ENCODE data around the gene MIB1.

The MIB1 gene

DNA sequence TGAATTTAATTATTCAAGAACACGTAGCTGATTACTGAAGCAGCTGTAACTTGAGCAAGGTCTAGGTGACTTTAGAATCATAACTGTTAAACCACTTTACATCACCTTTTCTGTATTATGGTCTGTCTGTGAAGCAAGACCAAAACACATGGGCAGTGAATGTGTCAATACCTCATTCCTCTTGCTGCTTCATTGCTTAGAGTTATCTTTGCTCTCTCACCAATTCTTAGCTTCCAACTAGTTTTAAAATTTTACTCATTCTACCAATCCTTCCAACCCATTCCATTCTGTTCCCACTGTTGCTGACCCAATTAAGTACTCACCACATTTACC is 80.2 kb downstream of the MIB1 start:
- DNase-seq = no peak

DNA sequence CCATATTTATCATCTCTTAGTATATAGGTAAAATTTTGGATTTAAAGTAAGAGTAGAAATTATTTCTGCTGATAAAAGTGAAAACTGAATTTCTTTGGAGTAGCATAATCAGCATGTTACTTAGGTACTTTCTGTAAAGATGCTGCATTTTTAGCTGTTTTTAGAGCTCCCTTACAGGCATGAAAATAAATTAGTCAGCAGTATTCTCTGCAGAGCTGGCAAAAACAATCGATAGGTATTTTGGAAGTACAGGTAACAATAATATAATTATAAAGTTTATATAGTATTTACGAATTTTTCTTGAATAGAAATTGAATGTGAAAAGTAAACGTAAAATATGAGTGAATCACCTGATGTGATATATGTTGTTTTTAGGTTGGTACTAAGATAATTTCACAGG is 83.3 kb downstream of the MIB1 start:
- DNase-seq = no peak

- no peak for DNase-seq
Measured at GRCh38 chr18:21826196-21826595, 85.6 kb downstream of the MIB1 start.

DNA sequence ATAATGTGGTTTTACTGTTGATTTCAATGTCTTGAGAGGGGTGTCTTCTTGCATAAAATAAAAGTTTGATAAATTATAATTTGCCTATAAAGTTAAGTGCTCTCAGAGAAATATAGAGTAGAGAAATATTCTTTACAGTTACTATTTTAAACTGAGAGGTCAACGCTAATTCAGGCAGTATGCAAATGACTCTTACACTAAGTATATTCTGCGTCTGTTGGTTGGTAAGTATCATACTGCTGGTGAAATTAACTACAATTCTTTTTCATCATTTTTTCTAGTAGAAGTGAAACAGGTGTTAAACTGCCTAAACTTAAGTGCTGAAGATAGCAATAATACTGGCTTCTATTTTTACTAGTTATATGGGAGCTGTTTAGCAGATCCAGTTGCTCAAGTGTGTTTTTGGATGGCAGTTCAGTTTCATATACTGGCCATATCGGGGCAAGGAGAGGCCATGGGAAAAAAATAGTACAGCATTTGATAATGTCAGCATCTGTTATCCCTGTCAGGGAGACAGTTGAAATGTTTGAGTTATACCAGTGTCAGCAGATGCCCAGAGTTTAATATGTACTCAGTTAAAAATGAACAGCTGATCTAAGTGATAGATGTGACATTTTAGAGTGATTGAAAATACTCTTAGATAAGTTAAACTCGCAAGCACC is 86.2 kb downstream of the MIB1 start:
- no peak for DNase-seq

DNA sequence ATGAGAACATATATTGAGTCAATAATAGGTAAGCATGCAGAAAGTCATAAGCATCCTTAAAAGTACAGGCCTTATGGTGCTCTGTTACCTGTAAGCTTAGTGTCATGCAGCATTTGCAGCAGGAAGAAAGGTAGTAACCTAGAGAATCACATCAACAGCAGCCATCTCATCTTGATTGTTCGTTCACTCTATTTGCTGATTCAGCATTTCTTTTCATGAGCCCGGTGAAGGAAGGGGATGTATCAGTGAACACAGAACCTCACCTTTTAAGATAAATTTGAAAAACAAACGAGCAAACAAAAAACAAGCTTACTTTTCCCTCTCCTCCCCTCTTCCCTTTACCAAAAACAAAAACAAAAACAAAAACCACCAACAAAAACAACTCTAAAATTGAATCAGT is 89.9 kb downstream of the MIB1 start:
- no peak for DNase-seq

DNA sequence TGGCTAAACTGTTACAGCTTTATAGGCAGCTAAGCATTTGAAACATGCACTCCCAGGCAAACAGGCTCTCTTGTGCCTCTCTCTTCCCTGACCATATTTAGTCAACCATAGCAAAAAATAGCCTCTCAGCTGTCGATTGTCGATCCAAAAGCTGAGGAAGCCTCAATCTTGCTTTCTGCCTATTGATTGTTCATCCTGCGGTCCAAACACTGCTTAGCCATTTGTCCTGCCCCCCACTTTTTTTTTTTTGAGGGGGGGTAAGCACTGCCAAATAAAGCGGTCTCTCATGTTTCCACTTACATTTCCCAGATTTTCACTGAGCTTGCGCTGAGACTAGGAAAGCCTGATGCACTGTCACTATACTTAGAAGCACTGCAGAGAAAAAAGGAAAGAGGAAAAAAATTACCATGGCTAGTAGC is 90.8 kb downstream of the MIB1 start:
- no peak for DNase-seq

DNA sequence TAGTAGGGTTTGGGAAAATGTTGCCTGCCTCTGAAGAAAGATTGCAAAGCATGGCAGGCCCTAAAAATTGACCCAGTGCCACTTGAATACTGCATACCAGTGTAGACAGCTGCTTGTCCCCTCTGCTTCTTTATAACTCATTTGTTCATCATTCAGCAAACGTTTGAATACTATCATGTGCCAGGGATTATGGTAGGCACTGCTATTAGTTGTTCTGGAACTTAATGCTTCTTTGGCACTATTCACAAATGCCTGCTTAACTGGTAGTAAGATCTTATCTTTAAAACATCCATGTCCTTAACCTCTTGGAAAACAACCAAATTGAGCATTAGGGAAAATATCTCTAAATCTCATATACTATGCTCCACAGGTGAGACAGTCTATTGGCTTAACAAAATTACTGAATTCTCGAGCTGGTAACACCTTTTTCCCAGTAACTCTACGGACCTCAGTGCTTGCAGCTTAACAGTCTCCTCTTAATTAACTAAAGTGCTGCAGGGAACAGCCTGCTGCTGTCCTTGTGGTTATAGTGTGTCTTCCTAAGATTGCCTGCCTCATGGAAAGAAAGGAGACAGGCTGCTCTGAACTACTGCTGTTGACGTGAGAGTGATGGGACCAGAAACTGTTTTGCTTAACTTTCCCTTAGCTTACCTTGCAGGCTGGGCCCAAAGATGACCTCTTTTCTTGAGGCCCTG is 93.2 kb downstream of the MIB1 start:
- DNase-seq = no peak

- no peak for DNase-seq
Measured at GRCh38 chr18:21834299-21834660, 93.7 kb downstream of the MIB1 start.

DNA sequence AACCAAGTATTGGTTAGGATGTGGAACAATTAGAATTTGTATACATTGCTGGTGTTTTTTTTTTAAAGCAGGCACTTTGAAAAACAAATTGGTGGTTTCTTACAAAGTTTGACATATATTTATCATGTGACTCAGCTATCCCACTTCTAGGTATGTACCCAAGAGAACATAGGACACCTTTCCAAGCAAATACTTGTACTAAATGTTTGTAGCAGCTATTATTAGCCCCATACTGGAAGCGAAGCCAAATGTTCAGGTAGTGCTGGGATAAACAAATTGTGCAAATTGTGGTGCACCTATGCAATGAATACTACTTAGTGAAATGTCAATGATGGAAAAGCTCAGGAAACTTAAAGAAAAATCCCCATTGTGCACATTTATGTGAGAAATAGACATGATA is 101.0 kb downstream of the MIB1 start:
- DNase-seq = no peak

- DNase-seq = no peak
Measured at GRCh38 chr18:21843341-21843740, 102.7 kb downstream of the MIB1 start.

GRCh38 chr18:21851327-21851961 is 110.9 kb downstream of the MIB1 start:
- DNase-seq = no peak

DNA sequence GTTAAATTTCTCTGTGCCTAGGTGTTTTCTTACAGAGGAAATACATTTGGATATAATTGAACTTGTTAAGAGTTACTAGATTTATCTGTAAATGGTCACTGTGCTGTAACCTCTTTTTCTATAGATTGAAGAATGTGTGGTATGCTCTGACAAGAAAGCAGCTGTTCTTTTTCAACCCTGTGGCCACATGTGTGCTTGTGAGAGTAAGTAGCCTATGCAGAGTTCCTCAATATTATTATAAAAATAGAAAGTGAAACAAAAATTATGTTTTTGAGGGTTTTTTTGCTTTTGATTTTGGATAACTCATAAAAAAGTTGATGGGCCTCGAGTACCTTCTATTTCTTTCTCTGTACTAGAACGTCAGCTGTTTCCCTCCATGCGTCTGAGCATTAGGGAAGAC is 112.4 kb downstream of the MIB1 start:
- no peak for DNase-seq

GRCh38 chr18:21853775-21854552 is 113.4 kb downstream of the MIB1 start:
- no peak for DNase-seq

GRCh38 chr18:21855432-21855831 is 114.8 kb downstream of the MIB1 start:
- no peak for DNase-seq

DNA sequence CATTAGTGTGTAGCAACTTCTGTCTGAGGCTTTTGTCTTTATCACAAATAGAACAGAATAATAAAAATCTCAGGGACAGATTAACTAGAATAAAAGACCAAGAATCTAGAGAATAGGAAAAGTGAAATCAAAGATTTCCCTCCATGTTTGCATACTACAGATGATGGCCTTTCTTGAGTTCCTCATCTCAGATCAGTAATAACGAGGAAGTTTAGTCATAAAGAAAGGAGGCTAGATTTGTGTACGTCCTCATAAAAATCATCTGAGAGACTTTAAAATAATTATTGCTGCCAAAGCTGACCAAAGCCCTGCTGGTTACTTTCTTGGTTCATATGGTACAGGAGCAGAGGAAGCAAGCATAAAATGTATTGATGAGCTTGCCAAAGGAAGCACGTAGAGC is 117.3 kb downstream of the MIB1 start:
- DNase-seq = no peak

DNA sequence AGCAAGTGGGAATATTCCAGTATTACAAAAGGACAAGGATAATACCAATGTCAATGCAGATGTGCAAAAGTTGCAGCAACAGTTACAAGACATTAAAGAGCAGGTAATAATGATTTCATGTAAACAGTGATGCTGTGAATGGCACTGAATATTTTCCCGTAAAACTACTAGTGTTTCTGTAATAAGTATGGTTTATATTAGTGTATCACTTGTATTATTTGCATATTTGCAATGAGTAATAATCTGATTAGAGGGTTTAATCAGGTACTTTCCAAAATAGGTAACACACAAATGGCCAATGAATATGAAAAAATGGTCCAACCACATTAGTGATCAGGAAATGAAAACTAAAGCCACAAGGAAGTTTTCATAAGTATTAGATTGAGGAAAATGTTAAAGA is 118.0 kb downstream of the MIB1 start:
- no peak for DNase-seq

- DNase-seq = no peak
Measured at GRCh38 chr18:21864386-21864785, 123.8 kb downstream of the MIB1 start.

GRCh38 chr18:21865043-21865442 is 124.5 kb downstream of the MIB1 start:
- DNase-seq = no peak

- DNase-seq = no peak
Measured at GRCh38 chr18:21868770-21869169, 128.2 kb downstream of the MIB1 start.

GRCh38 chr18:21889570-21889969 is 149.0 kb downstream of the MIB1 start:
- no peak for DNase-seq

GRCh38 chr18:21894619-21895367 is 154.2 kb downstream of the MIB1 start:
- DNase-seq = no peak

DNA sequence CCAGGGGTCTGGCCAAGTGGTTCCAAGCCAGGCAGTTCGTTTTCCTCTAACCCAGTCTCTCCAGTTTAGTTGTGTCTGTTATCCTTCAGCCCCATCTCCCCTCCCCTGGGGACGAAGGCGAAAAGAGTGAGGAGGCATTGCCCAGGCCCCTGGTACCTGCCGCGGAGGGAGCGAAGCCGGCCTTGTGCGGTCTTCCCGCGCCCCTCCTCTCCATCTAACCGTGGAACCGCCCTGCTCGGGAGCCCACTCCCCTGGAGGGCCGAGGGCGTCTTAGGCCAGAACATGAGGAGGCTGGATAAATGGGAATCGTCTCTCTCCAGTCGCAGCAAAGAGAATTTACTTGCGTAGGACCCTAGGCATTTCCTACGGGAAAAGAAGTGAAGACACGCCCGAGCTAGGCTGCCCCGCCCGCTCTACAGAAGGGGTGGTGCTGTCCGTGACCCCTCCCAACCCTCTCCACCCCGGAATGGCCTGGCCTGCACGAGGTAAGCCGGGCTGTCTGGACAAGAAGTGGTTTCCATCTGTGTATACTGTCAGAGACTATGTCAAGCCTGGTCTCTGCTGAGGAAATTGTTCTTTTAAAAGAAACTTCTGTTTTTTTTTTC is 156.2 kb downstream of the MIB1 start:
- no peak for DNase-seq

DNA sequence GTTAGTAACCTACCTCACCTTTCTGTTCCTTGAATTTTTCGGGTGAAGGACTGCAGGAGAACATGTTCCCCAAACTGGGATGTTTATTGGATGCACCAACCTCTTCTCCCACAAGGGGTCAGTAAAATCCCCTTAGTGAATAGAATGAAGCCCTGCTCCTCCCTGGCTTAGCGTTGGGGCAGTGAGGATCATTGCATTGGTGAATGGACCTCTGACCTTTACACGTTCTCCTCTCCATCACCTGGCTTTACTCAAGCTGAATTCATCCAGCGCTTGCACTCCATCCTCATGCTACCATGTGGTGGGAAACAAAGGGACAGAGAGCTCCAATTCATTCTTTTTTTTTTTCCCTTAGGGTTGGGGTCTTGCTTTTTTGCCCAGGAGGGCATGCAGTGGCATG is 157.2 kb downstream of the MIB1 start:
- DNase-seq = peak; percentile 17

All from NCI-H1436 (cell line).